Cardiac fibroblast (primary cell): ENCODE results near the gene HDAC4.
"Not testable (repeated sequence)": the region's sequence is repeated elsewhere in the genome, so short reads cannot be mapped to it uniquely, and the experiment has no call there.

Experiments
- DNase-seq, 2 donors: peaks; one replicate each; pipeline versions ENCODE4 v3.0.0 to v3.0.0-alpha.2; 2010; ENCODE audit warnings: low read depth in 2 of 2
- H3K4me3 ChIP-seq, 2 donors: replicated peaks in 1 of 2; 1 replicate in 1 of 2; 2 replicates in 1 of 2; pipeline ENCODE4 v1.5.1; 2011; ENCODE audit warnings: low read depth in 2 of 2, low read length in 2 of 2, mild to moderate bottlenecking in 2 of 2, moderate library complexity in 1 of 2
- CTCF ChIP-seq: IDR thresholded peaks from one replicate; pipeline ENCODE4 v1.5.1; 2011; ENCODE audit warnings: low read depth, mild to moderate bottlenecking, low read length, inconsistent platforms

The HDAC4 gene

GRCh38 chr2:239283961-239284795, 116.6 kb downstream of the HDAC4 start:
- DNase-seq, result no peak
- peak; percentile 9 for TF ChIP-seq CTCF
- no peak overlapping the region for H3K4me3 ChIP-seq

- H3K4me3 ChIP-seq, result no peak overlapping the region
- no peak for DNase-seq
- TF ChIP-seq CTCF, result no peak
Observed at GRCh38 chr2:239283288-239283945, 117.4 kb downstream of the HDAC4 start.

GRCh38 chr2:239282448-239283287, 118.2 kb downstream of the HDAC4 start:
- TF ChIP-seq CTCF, result no peak
- no peak for DNase-seq
- no peak overlapping the region for H3K4me3 ChIP-seq

GRCh38 chr2:239280296-239281017, 120.4 kb downstream of the HDAC4 start:
- H3K4me3 ChIP-seq, result not testable (repeated sequence)
- DNase-seq, result peak; percentile 67 to 81

GRCh38 chr2:239279508-239280295, 121.1 kb downstream of the HDAC4 start:
- DNase-seq, result peak in 1 of 2 donors; percentile 14
- TF ChIP-seq CTCF, result no peak
- no peak overlapping the region for H3K4me3 ChIP-seq

GRCh38 chr2:239278941-239279365, 121.9 kb downstream of the HDAC4 start:
- no peak for TF ChIP-seq CTCF
- DNase-seq, result peak; percentile 39 to 73
- H3K4me3 ChIP-seq, result no peak overlapping the region
